K562 (cell line): ENCODE results near the gene C1orf21. TPM values are rescaled to one million over a fixed set of nuclear protein-coding genes. Genes with fewer than 3 reads are reported as not detected.

Experiments
- ATAC-seq: fragments of 200-7000 bp; cut with Tn5 transposase; 3 replicates; pipeline ENCODE4 v1.9.1; 2020; ENCODE audit warnings: moderate library complexity
- BruUV-seq: library from RNA; stranded (reverse); fragments of 400-500 nt; replicated peaks from 2 replicates; lab custom pipeline; 2021; lab: Mats Ljungman, UMichigan
- CTCF ChIA-PET: fragments of 300-600 bp; formaldehyde crosslinking; extraction: SDS; loops from one replicate; lab custom pipeline; 2021; ENCODE audit warnings: low intra/inter-chr PET ratio; lab: Yijun Ruan, JAX
- POLR2A ChIA-PET: fragments of 300-600, 350-650 bp; sonication (Branson Sonifier 250); formaldehyde crosslinking; extraction: SDS; loops from one replicate; lab custom pipeline; 2021; ENCODE audit warnings: antibody characterized with exemption, inconsistent platforms; lab: Yijun Ruan, JAX
- DNase-seq, 4 experiments: peaks; one replicate each; pipeline versions ENCODE4 v3.0.0 to v3.0.0-alpha.2; 2011 to 2018; ENCODE audit warnings: low spot score in 3 of 4, mixed read lengths in 3 of 4; ENCODE audit errors: extremely low read depth in 1 of 4
- FAIRE-seq: peaks from 2 replicates; lab custom pipeline; 2011; peaks lifted over from hg19 to GRCh38; lab: Jason Lieb, UNC
- H2AFZ ChIP-seq: 2 replicates; pipeline ENCODE4 v1.6.0; 2011; ENCODE audit warnings: low read depth, low read length, control low read depth, inconsistent platforms
- H3K27ac ChIP-seq: fragments of 200-600 bp; 3 replicates; pipeline ENCODE4 v1.8.0; 2011; ENCODE audit warnings: low read depth, mild to moderate bottlenecking, control low read depth, inconsistent platforms, low read length, moderate library complexity, mixed read lengths; ENCODE audit errors: extremely low read depth
- H3K27me3 ChIP-seq, 2 experiments: fragments of 300-600 bp in 1 of 2; 2 replicates in 1 of 2; 3 replicates in 1 of 2; pipeline versions ENCODE4 v1.6.0 to v1.8.0; 2011; ENCODE audit warnings: inconsistent platforms in 2 of 2, low read length in 2 of 2, mild to moderate bottlenecking in 1 of 2, mixed read lengths in 1 of 2, moderate library complexity in 1 of 2; ENCODE audit not compliant: control insufficient read depth in 2 of 2, insufficient read depth in 2 of 2
- H3K36me3 ChIP-seq: fragments of 300-600 bp; 3 replicates; pipeline ENCODE4 v1.8.0; 2011; ENCODE audit warnings: mild to moderate bottlenecking, low read length, inconsistent platforms; ENCODE audit not compliant: control insufficient read depth, insufficient read depth
- H3K4me1 ChIP-seq, 2 experiments: fragments of 200-600 bp in 1 of 2; replicated peaks in 1 of 2; 2 replicates in 1 of 2; 3 replicates in 1 of 2; pipeline versions ENCODE4 v1.5.1 to v1.8.0; 2011; ENCODE audit warnings: inconsistent platforms in 2 of 2, low read length in 2 of 2, mild to moderate bottlenecking in 1 of 2, mixed read lengths in 1 of 2, moderate library complexity in 1 of 2; ENCODE audit not compliant: control insufficient read depth in 2 of 2, insufficient read depth in 2 of 2
- H3K4me2 ChIP-seq: 2 replicates; pipeline ENCODE4 v1.6.1; 2011; ENCODE audit warnings: low read length, control low read depth, inconsistent platforms, mixed read lengths; ENCODE audit not compliant: insufficient read depth
- H3K4me3 ChIP-seq: fragments of 200-600 bp; sonication (generic), shearing (Covaris generic); 2 replicates; pipeline ENCODE4 v1.5.1; 2016; ENCODE audit warnings: control low read depth, inconsistent platforms
- H3K79me2 ChIP-seq: fragments of 200-600 bp; 3 replicates; pipeline ENCODE4 v1.8.0; 2011; ENCODE audit warnings: low read length, inconsistent platforms; ENCODE audit not compliant: control insufficient read depth, insufficient read depth
- H3K9ac ChIP-seq, 2 experiments: 2 replicates each; pipeline versions ENCODE4 v1.6.0 to v1.6.1; 2011; ENCODE audit warnings: low read depth in 2 of 2, low read length in 2 of 2, control low read depth in 1 of 2, inconsistent platforms in 1 of 2, mild to moderate bottlenecking in 1 of 2, mixed read lengths in 1 of 2; ENCODE audit not compliant: insufficient read depth in 1 of 2
- H3K9me1 ChIP-seq: one replicate; pipeline ENCODE4 v1.6.0; 2011; ENCODE audit warnings: inconsistent platforms, mild to moderate bottlenecking, low read length, moderate library complexity; ENCODE audit not compliant: control insufficient read depth, insufficient read depth
- H3K9me3 ChIP-seq: replicated peaks from 2 replicates; pipeline ENCODE4 v1.5.1; 2011; ENCODE audit warnings: low read depth, low read length, inconsistent platforms; ENCODE audit not compliant: control insufficient read depth, insufficient read depth
- H4K20me1 ChIP-seq: replicated peaks from 2 replicates; pipeline ENCODE4 v1.6.1; 2011; ENCODE audit warnings: low read length, inconsistent platforms, mixed read lengths; ENCODE audit not compliant: control insufficient read depth, insufficient read depth
- ARID3A ChIP-seq: IDR thresholded peaks from 2 replicates; pipeline ENCODE4 v1.6.1; 2012; ENCODE audit warnings: low read depth, low read length, improper control_type of control experiment, borderline replicate concordance
- COPS2 ChIP-seq: fragments of 450-650 bp; conservative IDR thresholded peaks from 2 replicates; pipeline ENCODE4 v1.6.1; 2016; ENCODE audit warnings: mild to moderate bottlenecking, moderate library complexity
- ELF4 ChIP-seq: fragments of 450-650 bp; formaldehyde crosslinking; IDR thresholded peaks from 2 replicates; pipeline ENCODE4 v1.4.0; 2022; ENCODE audit warnings: missing genetic modification characterization
- MAFG ChIP-seq: fragments of 450-650 bp; conservative IDR thresholded peaks from 2 replicates; pipeline ENCODE4 v1.6.1; 2016; ENCODE audit warnings: missing genetic modification characterization, missing compliant biosample characterization
- NFYB ChIP-seq: IDR thresholded peaks from 2 replicates; pipeline ENCODE4 v1.6.1; 2011; ENCODE audit warnings: mild to moderate bottlenecking, moderate library complexity; ENCODE audit not compliant: insufficient read length; ENCODE audit errors: extremely low read depth
- YY1 ChIP-seq, 3 experiments: IDR thresholded peaks; 2 replicates each; pipeline ENCODE4 v1.6.1; 2011; ENCODE audit warnings: low read length in 2 of 3, mild to moderate bottlenecking in 2 of 3, moderate library complexity in 2 of 3, borderline replicate concordance in 1 of 3, control low read depth in 1 of 3, low read depth in 1 of 3; ENCODE audit not compliant: insufficient read depth in 3 of 3, insufficient replicate concordance in 2 of 3, control insufficient read depth in 1 of 3, insufficient read length in 1 of 3; ENCODE audit errors: extremely low read depth in 1 of 3
- ZNF395 ChIP-seq: fragments of 200-800 bp; sonication (Bioruptor generic); IDR thresholded peaks from 2 replicates; pipeline ENCODE4 v1.6.1; 2017; ENCODE audit warnings: missing genetic modification characterization, missing compliant biosample characterization
- ZNF778 ChIP-seq: fragments of 450-650 bp; formaldehyde crosslinking; IDR thresholded peaks from 2 replicates; pipeline ENCODE4 v1.4.0; 2020; ENCODE audit warnings: mild to moderate bottlenecking, moderate library complexity
- WGBS: fragments of 100-300 bp; shearing (Covaris generic); methylation state at CpG from one replicate; pipeline ENCODE4 v1.1.6; 2016; ENCODE audit warnings: low coverage, mixed read lengths; ENCODE audit not compliant: insufficient coverage; ENCODE audit errors: missing lambda C conversion rate; 5-methylcytosine and 5-hydroxymethylcytosine counted together
- in situ Hi-C: fragments of 300-500 bp; cut with MboI; formaldehyde crosslinking; loops from 4 replicates; pipeline ENCODE4 v1.15.0; 2018; ENCODE audit warnings: inconsistent platforms, mixed read lengths
- intact Hi-C: fragments of 100-400 bp; cut with micrococcal nuclease; formaldehyde crosslinking; loops from 2 replicates; pipeline ENCODE4 v1.14.2; 2022
- polyA plus RNA-seq, 8 experiments: library from polyadenylated mRNA; depleted of rRNA in 4 of 8; stranded (reverse) in 5 of 8; unstranded in 3 of 8; fragments of >200 nt; fragmentation: Nextera tagmentation in 2 of 8; fragmentation: Illumina TruSeq in 1 of 8; extraction: Ambion mirVana in 2 of 8; extraction: Trizol in 1 of 8; gene quantifications; 2 replicates each; pipeline versions ENCODE4 v1.2.1 to v1.2.3, GENCODE V29; 2011 to 2014; ENCODE audit warnings: inconsistent platforms in 1 of 8, missing spikeins in 1 of 8
- total RNA-seq, 7 experiments: library from RNA; depleted of rRNA in 6 of 7; stranded (reverse); fragments of >200 nt in 6 of 7; fragmentation: Illumina TruSeq in 2 of 7; extraction: Trizol in 2 of 7; gene quantifications; 2 replicates each; pipeline versions ENCODE4 v1.2.1 to v1.2.3, GENCODE V29; 2011 to 2021; ENCODE audit warnings: low replicate concordance in 1 of 7

Gene C1orf21
- total and polyA plus RNA-seq, 9 of the 15 experiments (the other 6 are each of a cell fraction or from before 2014, with no cell fraction given), result under 0.01 to 0.31 (median 0.07) TPM

GRCh38 chr1:184499616-184500015, 112.8 kb downstream of the C1orf21 start:
- H4K20me1 ChIP-seq, result no peaks in the 10 kb centered on the region
- intact Hi-C loops, result no loop called here
- no peak for FAIRE-seq
- no peak overlapping the region for H3K9ac ChIP-seq
- BruUV-seq, result no TSS peak
- WGBS, result 0% methylated on average over 1 of the region's 1 CpG
- ATAC-seq, result no peak
- POLR2A ChIA-PET, result no interaction called here
- in situ Hi-C loops, result no loop called here
- DNase-seq, result no peak
- H3K9me1 ChIP-seq, result no peaks in the 10 kb centered on the region
- H3K36me3 ChIP-seq, result no peaks in the 10 kb centered on the region
- CTCF ChIA-PET, result no interaction called here
- H3K4me1 ChIP-seq, result no peaks in the 10 kb centered on the region
- TF ChIP-seq ZNF395 (CRISPR knock-in tag) (no peak), MAFG (tag) (no peak), YY1 (IDR thresholded peaks at IDR 0.05; ENCODE audit: borderline replicate concordance in 1 of 3, control insufficient read depth in 1 of 3, extremely low read depth in 1 of 3, insufficient read depth in 3 of 3, insufficient read length in 1 of 3, insufficient replicate concordance in 2 of 3, low read depth in 1 of 3, low read length in 2 of 3) (no peak), ZNF778 (no peak), NFYB (no peak), COPS2 (no peak), ELF4 (CRISPR knock-in tag) (no peak), ARID3A (no peak)
- no peak overlapping the region for H3K4me2 ChIP-seq
- no peaks in the 10 kb centered on the region for H3K9me3 ChIP-seq
- no peaks in the 10 kb centered on the region for H3K79me2 ChIP-seq
- no peak overlapping the region for H2AFZ ChIP-seq
- no peak overlapping the region for H3K27ac ChIP-seq
- H3K27me3 ChIP-seq, result peaks cover 0 to 8% of the 10 kb centered on the region in 2 experiments; a peak in 2 of 5 replicates
- no peak overlapping the region for H3K4me3 ChIP-seq
